ENCODE measurements around the gene DBNDD1. TPM values are rescaled to one million over a fixed set of nuclear protein-coding genes. Genes with fewer than 3 reads are reported as not detected.

DBNDD1 gene
- polyA plus RNA-seq, 4 donors: 0.67 to 8.3 (median 2.2) TPM; not detected in 1

GRCh38 chr16:89965447-89966225 is 53.6 kb downstream of the DBNDD1 start:
- WGBS, 3 donors: 90 to 92% (median 91%) methylated on average over 27 to 30 of the region's 30 CpGs
- FAIRE-seq (no peak), DNase-seq (no peak)
- H3K9me3 ChIP-seq (ENCODE audit: control insufficient read depth in 2 of 2, insufficient read depth in 1 of 2, low read depth in 1 of 2, low read length in 1 of 2): peaks cover 0 to 11% of the 10 kb centered on the region in 2 donors
- no peak overlapping the region for H3K27ac ChIP-seq (ENCODE audit: low read depth in 1 of 3, low read length in 2 of 3)
- no peaks in the 10 kb centered on the region for H3K4me1 ChIP-seq (ENCODE audit: control insufficient read depth in 3 of 3, insufficient read depth in 2 of 3, low read depth in 1 of 3, low read length in 2 of 3)
- H3K27me3 ChIP-seq (ENCODE audit: control insufficient read depth in 3 of 3, insufficient read depth in 3 of 3, low read length in 3 of 3): no peaks in the 10 kb centered on the region
- H3K36me3 ChIP-seq (ENCODE audit: control insufficient read depth in 3 of 3, insufficient read depth in 2 of 3, low read depth in 1 of 3, low read length in 3 of 3): peaks cover 0 to 56% (median 2%) of the 10 kb centered on the region in 3 donors
- no peak overlapping the region for H3K4me3 ChIP-seq (ENCODE audit: low read depth in 1 of 3, low read length in 3 of 3)

GRCh38 chr16:89964201-89964600 is 55.1 kb downstream of the DBNDD1 start:
- DNase-seq: no peak
- Histone ChIP-seq H3K27me3 (ENCODE audit: control insufficient read depth in 3 of 3, insufficient read depth in 3 of 3, low read length in 3 of 3) (no peaks in the 10 kb centered on the region), H3K4me1 (ENCODE audit: control insufficient read depth in 3 of 3, insufficient read depth in 2 of 3, low read depth in 1 of 3, low read length in 2 of 3) (no peaks in the 10 kb centered on the region), H3K9me3 (ENCODE audit: control insufficient read depth in 2 of 2, insufficient read depth in 1 of 2, low read depth in 1 of 2, low read length in 1 of 2) (no peaks in the 10 kb centered on the region), H3K4me3 (ENCODE audit: low read depth in 1 of 3, low read length in 3 of 3) (no peak overlapping the region), H3K36me3 (ENCODE audit: control insufficient read depth in 3 of 3, insufficient read depth in 2 of 3, low read depth in 1 of 3, low read length in 3 of 3) (peaks cover 0 to 62% (median 2%) of the 10 kb centered on the region in 3 donors), H3K27ac (ENCODE audit: low read depth in 1 of 3, low read length in 2 of 3) (no peak overlapping the region)
- WGBS, 3 donors: 91 to 95% (median 92%) methylated on average over 25 of the region's 25 CpGs
- FAIRE-seq: no peak

- 86 to 91% (median 87%) methylated on average over 26 of the region's 26 CpGs for WGBS, 3 donors
- H3K4me3 ChIP-seq (ENCODE audit: low read depth in 1 of 3, low read length in 3 of 3): no peak overlapping the region
- no peaks in the 10 kb centered on the region for H3K9me3 ChIP-seq (ENCODE audit: control insufficient read depth in 2 of 2, insufficient read depth in 1 of 2, low read depth in 1 of 2, low read length in 1 of 2)
- no peak for FAIRE-seq
- H3K4me1 ChIP-seq (ENCODE audit: control insufficient read depth in 3 of 3, insufficient read depth in 2 of 3, low read depth in 1 of 3, low read length in 2 of 3): no peaks in the 10 kb centered on the region
- no peak overlapping the region for H3K27ac ChIP-seq (ENCODE audit: low read depth in 1 of 3, low read length in 2 of 3)
- no peak for DNase-seq
- H3K36me3 ChIP-seq (ENCODE audit: control insufficient read depth in 3 of 3, insufficient read depth in 2 of 3, low read depth in 1 of 3, low read length in 3 of 3): peaks cover 0 to 74% (median 2%) of the 10 kb centered on the region in 3 donors
- H3K27me3 ChIP-seq (ENCODE audit: control insufficient read depth in 3 of 3, insufficient read depth in 3 of 3, low read length in 3 of 3): no peaks in the 10 kb centered on the region
Observed at GRCh38 chr16:89962754-89963498, 56.3 kb downstream of the DBNDD1 start.

- 66 to 95% (median 69%) methylated on average over 19 to 23 of the region's 23 CpGs for WGBS, 3 donors
Observed at GRCh38 chr16:89961920-89962319, 57.3 kb downstream of the DBNDD1 start.

GRCh38 chr16:89960966-89961365 is 58.3 kb downstream of the DBNDD1 start:
- Histone ChIP-seq H3K4me1 (ENCODE audit: control insufficient read depth in 3 of 3, insufficient read depth in 2 of 3, low read depth in 1 of 3, low read length in 2 of 3) (no peaks in the 10 kb centered on the region), H3K27me3 (ENCODE audit: control insufficient read depth in 3 of 3, insufficient read depth in 3 of 3, low read length in 3 of 3) (no peaks in the 10 kb centered on the region), H3K9me3 (ENCODE audit: control insufficient read depth in 2 of 2, insufficient read depth in 1 of 2, low read depth in 1 of 2, low read length in 1 of 2) (no peaks in the 10 kb centered on the region), H3K27ac (ENCODE audit: low read depth in 1 of 3, low read length in 2 of 3) (no peak overlapping the region), H3K36me3 (ENCODE audit: control insufficient read depth in 3 of 3, insufficient read depth in 2 of 3, low read depth in 1 of 3, low read length in 3 of 3) (peaks cover 0 to 82% (median 2%) of the 10 kb centered on the region in 3 donors), H3K4me3 (ENCODE audit: low read depth in 1 of 3, low read length in 3 of 3) (no peak overlapping the region)
- no peak for FAIRE-seq
- WGBS, 3 donors: 68 to 95% (median 69%) methylated on average over 13 of the region's 13 CpGs
- DNase-seq: peak in 1 of 2 donors; percentile 82

More at GRCh38 chr16:89961920-89962319, 57.3 kb downstream of the DBNDD1 start:
- Histone ChIP-seq H3K4me1 (ENCODE audit: control insufficient read depth in 3 of 3, insufficient read depth in 2 of 3, low read depth in 1 of 3, low read length in 2 of 3) (no peaks in the 10 kb centered on the region), H3K27me3 (ENCODE audit: control insufficient read depth in 3 of 3, insufficient read depth in 3 of 3, low read length in 3 of 3) (no peaks in the 10 kb centered on the region), H3K27ac (ENCODE audit: low read depth in 1 of 3, low read length in 2 of 3) (no peak overlapping the region), H3K9me3 (ENCODE audit: control insufficient read depth in 2 of 2, insufficient read depth in 1 of 2, low read depth in 1 of 2, low read length in 1 of 2) (no peaks in the 10 kb centered on the region), H3K36me3 (ENCODE audit: control insufficient read depth in 3 of 3, insufficient read depth in 2 of 3, low read depth in 1 of 3, low read length in 3 of 3) (peaks cover 0 to 82% (median 2%) of the 10 kb centered on the region in 3 donors), H3K4me3 (ENCODE audit: low read depth in 1 of 3, low read length in 3 of 3) (no peak overlapping the region)
- FAIRE-seq: no peak
- DNase-seq: no peak

- Histone ChIP-seq H3K27me3 (ENCODE audit: control insufficient read depth in 3 of 3, insufficient read depth in 3 of 3, low read length in 3 of 3) (no peaks in the 10 kb centered on the region), H3K4me3 (ENCODE audit: low read depth in 1 of 3, low read length in 3 of 3) (no peak overlapping the region), H3K36me3 (ENCODE audit: control insufficient read depth in 3 of 3, insufficient read depth in 2 of 3, low read depth in 1 of 3, low read length in 3 of 3) (peaks cover 0 to 87% (median 0%) of the 10 kb centered on the region in 3 donors), H3K9me3 (ENCODE audit: control insufficient read depth in 2 of 2, insufficient read depth in 1 of 2, low read depth in 1 of 2, low read length in 1 of 2) (no peaks in the 10 kb centered on the region), H3K4me1 (ENCODE audit: control insufficient read depth in 3 of 3, insufficient read depth in 2 of 3, low read depth in 1 of 3, low read length in 2 of 3) (no peaks in the 10 kb centered on the region), H3K27ac (ENCODE audit: low read depth in 1 of 3, low read length in 2 of 3) (no peak overlapping the region)
- no peak for DNase-seq
- WGBS, 3 donors: 96 to 98% (median 98%) methylated on average over 10 of the region's 10 CpGs
- FAIRE-seq: no peak
Observed at GRCh38 chr16:89958596-89958995, 60.7 kb downstream of the DBNDD1 start.

- peaks cover 0 to 87% (median 0%) of the 10 kb centered on the region in 3 donors for H3K36me3 ChIP-seq (ENCODE audit: control insufficient read depth in 3 of 3, insufficient read depth in 2 of 3, low read depth in 1 of 3, low read length in 3 of 3)
- DNase-seq (no peak), FAIRE-seq (no peak)
- no peak overlapping the region for H3K4me3 ChIP-seq (ENCODE audit: low read depth in 1 of 3, low read length in 3 of 3)
- no peaks in the 10 kb centered on the region for H3K4me1 ChIP-seq (ENCODE audit: control insufficient read depth in 3 of 3, insufficient read depth in 2 of 3, low read depth in 1 of 3, low read length in 2 of 3)
- H3K27me3 ChIP-seq (ENCODE audit: control insufficient read depth in 3 of 3, insufficient read depth in 3 of 3, low read length in 3 of 3): no peaks in the 10 kb centered on the region
- no peaks in the 10 kb centered on the region for H3K9me3 ChIP-seq (ENCODE audit: control insufficient read depth in 2 of 2, insufficient read depth in 1 of 2, low read depth in 1 of 2, low read length in 1 of 2)
- 92 to 98% (median 96%) methylated on average over 7 of the region's 7 CpGs for WGBS, 3 donors
- H3K27ac ChIP-seq (ENCODE audit: low read depth in 1 of 3, low read length in 2 of 3): no peak overlapping the region
Observed at GRCh38 chr16:89958068-89958467, 61.2 kb downstream of the DBNDD1 start.

GRCh38 chr16:89957216-89957785 is 62.0 kb downstream of the DBNDD1 start:
- Histone ChIP-seq H3K27ac (ENCODE audit: low read depth in 1 of 3, low read length in 2 of 3) (no peak overlapping the region), H3K4me3 (ENCODE audit: low read depth in 1 of 3, low read length in 3 of 3) (no peak overlapping the region)
- WGBS, 3 donors: 91 to 95% (median 95%) methylated on average over 21 to 23 of the region's 23 CpGs

More at GRCh38 chr16:89957216-89957785, 62.0 kb downstream of the DBNDD1 start:
- Histone ChIP-seq H3K4me1 (ENCODE audit: control insufficient read depth in 3 of 3, insufficient read depth in 2 of 3, low read depth in 1 of 3, low read length in 2 of 3) (no peaks in the 10 kb centered on the region), H3K9me3 (ENCODE audit: control insufficient read depth in 2 of 2, insufficient read depth in 1 of 2, low read depth in 1 of 2, low read length in 1 of 2) (no peaks in the 10 kb centered on the region), H3K27me3 (ENCODE audit: control insufficient read depth in 3 of 3, insufficient read depth in 3 of 3, low read length in 3 of 3) (no peaks in the 10 kb centered on the region), H3K36me3 (ENCODE audit: control insufficient read depth in 3 of 3, insufficient read depth in 2 of 3, low read depth in 1 of 3, low read length in 3 of 3) (peaks cover 0 to 86% (median 0%) of the 10 kb centered on the region in 3 donors)
- DNase-seq: no peak
- FAIRE-seq: no peak
